ENCODE data around the gene PAXIP1.

The PAXIP1 gene

DNA sequence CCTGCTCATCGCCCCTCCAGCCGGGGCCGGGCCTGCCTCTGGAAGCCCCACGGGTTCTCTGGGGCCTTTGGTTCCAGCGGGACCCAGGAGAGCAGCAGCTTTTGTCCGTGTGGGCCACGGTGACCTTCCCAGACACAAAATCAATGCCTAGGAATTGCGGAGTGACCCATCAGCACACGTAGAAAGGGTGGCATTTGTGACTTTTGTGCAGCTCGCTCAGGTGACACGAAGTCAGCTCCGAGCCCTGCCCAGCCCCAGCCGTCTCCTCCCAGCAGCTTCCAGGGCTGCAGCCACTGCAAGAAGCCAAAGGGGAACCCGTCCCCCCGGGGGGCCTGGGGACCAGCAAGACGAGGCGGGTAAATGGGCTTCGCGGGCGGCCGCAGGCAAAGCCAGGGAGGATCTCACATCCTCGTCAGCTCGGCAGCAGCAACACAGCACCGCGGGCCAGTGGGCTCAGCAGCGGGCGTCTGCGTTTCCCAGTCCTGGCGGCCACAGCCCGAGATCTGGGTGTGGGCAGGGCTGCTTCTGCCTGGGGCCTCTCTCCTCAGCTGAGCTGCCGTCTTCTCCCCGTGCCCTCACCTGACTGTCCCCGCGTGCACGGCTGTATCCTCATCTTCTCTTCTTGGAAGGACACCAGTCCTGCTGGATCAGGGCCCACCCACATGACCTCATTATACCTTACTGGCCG, 88.5 kb downstream of the PAXIP1 start:
- H3K27ac ChIP-seq = no peak overlapping the region
- H3K27me3 ChIP-seq (replicated peaks) = peaks cover 7% of the 10 kb centered on the region
- in situ Hi-C loops (cut with HindIII; ENCODE audit: low pct_ligation_motif_present, low sequenced_read_pairs) = no loop called here

DNA sequence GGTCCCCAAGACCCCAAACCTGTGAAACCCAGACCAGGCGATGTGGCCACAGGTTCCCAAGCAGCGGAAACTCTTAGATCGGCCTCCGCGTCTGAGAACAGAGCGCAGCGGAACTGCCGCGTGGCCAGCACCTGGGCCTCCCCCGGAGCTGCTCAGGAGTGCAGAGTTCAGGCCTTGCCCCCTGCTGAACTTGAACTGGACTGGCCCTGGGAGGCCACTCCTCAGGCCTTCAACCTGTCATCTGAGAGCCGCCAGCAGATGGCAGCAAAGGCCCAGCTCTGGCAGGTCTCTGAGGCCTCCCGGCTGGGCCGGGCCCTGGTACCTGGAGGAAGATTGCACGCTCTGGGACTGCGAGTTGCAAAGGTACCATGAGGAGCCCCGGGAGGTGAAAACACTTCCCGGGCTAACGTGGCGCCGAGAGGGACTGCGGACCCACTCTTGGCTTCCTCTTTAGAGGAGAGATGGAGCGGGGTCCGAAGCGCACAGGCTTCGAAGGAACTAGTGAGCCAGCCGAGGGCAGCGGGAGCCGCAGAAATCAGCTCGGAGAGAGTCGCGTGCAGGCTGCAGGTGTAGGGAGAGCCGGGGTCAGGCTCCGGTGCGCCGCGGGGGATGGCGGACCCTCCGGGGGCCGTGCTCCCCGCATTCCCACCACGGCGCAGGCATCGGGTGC, 89.2 kb downstream of the PAXIP1 start:
- H3K27me3 ChIP-seq (replicated peaks) = peaks cover 7% of the 10 kb centered on the region
- H3K36me3 ChIP-seq (replicated peaks) = no peaks in the 10 kb centered on the region
- TF ChIP-seq, protein P1, sequence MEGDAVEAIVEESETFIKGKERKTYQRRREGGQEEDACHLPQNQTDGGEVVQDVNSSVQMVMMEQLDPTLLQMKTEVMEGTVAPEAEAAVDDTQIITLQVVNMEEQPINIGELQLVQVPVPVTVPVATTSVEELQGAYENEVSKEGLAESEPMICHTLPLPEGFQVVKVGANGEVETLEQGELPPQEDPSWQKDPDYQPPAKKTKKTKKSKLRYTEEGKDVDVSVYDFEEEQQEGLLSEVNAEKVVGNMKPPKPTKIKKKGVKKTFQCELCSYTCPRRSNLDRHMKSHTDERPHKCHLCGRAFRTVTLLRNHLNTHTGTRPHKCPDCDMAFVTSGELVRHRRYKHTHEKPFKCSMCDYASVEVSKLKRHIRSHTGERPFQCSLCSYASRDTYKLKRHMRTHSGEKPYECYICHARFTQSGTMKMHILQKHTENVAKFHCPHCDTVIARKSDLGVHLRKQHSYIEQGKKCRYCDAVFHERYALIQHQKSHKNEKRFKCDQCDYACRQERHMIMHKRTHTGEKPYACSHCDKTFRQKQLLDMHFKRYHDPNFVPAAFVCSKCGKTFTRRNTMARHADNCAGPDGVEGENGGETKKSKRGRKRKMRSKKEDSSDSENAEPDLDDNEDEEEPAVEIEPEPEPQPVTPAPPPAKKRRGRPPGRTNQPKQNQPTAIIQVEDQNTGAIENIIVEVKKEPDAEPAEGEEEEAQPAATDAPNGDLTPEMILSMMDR (IDR thresholded peaks at IDR 0.05; ENCODE audit: low read depth, low read length, missing control alignments) = peak; percentile 94
- H3K4me3 ChIP-seq (ENCODE audit: low read depth, low read length) = peak overlapping the region; percentile 22
- no peak overlapping the region for H3K27ac ChIP-seq
- DNase-seq = peak; percentile 70
- in situ Hi-C loops (cut with HindIII; ENCODE audit: low pct_ligation_motif_present, low sequenced_read_pairs) = no loop called here

More for the DNA sequence above, 88.5 kb downstream of the PAXIP1 start:
- TF ChIP-seq, protein P1 (IDR thresholded peaks at IDR 0.05; ENCODE audit: low read depth, low read length, missing control alignments) = no peak
- no peaks in the 10 kb centered on the region for H3K36me3 ChIP-seq (replicated peaks)
- H3K4me3 ChIP-seq (ENCODE audit: low read depth, low read length) = no peak overlapping the region
- no peak for DNase-seq

DNA sequence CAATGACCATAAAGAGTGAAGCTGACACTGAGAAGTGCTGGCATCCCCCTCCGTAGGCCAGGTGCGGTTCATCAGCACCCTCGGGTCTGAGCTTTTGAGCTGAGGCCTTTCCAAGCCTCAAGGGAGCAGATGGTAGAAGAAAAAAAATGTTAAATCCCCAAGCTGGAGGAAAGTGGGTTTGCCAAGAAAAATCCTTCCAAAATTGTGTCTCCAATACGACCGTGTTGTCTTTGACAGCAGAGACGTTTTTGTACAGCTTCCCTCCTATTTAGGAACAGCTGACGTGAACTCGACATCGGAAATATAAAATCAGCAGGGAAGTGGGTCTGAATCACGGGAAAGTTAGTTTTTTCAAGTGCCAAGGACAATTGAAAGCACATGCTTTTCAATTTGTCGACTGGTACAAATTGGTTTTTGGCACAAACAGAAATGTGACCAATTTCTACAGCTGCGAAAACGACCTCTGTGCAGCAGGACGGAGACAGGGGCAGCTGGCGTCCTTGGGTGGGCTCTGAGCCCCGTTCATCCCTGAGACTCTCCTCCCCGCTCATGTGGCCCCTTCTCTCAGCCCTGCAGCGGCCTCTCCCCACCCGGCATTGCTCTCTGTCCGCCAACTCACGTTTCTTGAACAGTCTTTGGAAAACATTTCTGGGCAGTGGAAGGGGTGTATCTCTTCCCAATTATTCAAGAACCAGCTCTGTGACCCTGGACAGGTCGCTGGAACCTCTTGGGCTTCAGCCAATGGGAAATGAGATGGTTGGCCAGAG, 89.9 kb downstream of the PAXIP1 start:
- Histone ChIP-seq H3K4me3 (ENCODE audit: low read depth, low read length) (no peak overlapping the region), H3K27ac (no peak overlapping the region), H3K36me3 (replicated peaks) (no peaks in the 10 kb centered on the region), H3K27me3 (replicated peaks) (peaks cover 7% of the 10 kb centered on the region)
- in situ Hi-C loops (cut with HindIII; ENCODE audit: low pct_ligation_motif_present, low sequenced_read_pairs) = no loop called here
- TF ChIP-seq, protein P1 (IDR thresholded peaks at IDR 0.05; ENCODE audit: low read depth, low read length, missing control alignments) = no peak
- no peak for DNase-seq

DNA sequence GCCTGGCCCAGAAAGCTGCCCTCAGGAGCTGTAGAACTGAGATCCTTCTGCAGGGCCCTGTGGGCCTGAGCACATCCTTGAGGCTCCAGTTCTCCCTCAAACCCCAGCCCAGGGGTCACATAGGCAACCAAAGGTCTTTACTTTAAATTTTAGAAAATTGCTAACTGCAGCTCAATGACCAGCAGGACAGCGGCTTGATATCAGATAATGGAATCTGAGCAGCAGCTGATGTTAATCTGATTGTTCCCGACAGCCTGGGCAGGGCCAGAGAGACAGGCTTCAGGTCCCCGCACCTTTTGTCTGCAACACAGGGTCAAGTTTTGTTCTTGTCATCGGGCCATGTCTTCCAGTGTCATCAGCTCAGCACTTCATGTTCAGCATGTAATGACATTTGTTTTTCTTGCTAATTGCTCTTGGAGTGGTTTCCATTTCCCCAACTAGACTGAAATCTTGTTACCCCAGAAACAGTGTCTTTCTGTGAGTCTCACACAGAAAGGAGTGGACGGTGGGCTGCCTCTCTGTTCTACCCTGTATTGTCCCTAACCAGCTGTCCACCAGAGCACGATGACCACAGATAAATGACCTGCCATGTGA, 91.0 kb downstream of the PAXIP1 start:
- H3K36me3 ChIP-seq (replicated peaks) = no peaks in the 10 kb centered on the region
- peaks cover 7% of the 10 kb centered on the region for H3K27me3 ChIP-seq (replicated peaks)
- no peak overlapping the region for H3K27ac ChIP-seq
- no peak for DNase-seq
- in situ Hi-C loops (cut with HindIII; ENCODE audit: low pct_ligation_motif_present, low sequenced_read_pairs) = no loop called here
- no peak overlapping the region for H3K4me3 ChIP-seq (ENCODE audit: low read depth, low read length)
- TF ChIP-seq, protein P1 (IDR thresholded peaks at IDR 0.05; ENCODE audit: low read depth, low read length, missing control alignments) = no peak

DNA sequence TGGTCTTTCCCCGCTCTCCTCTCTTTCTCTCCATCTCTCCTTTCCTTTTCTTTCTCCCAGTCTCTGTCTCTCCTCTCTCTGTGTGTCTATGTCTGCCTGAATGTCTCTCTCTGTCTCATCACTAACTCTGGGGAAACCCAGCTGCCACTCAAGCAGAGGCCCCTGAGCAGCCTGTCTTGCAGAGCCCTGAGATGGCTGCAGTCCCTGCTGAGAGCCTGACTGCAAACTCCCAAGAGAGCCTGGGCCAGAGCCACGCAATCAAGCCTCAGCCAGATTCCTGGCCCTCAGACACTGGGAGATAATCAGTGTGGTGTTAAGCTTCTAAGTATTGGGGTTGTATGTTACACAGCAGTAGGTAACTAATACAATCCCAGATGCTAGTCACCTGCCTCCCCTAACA, 91.5 kb downstream of the PAXIP1 start:
- no peak for DNase-seq
- no peak overlapping the region for H3K27ac ChIP-seq
- no peaks in the 10 kb centered on the region for H3K36me3 ChIP-seq (replicated peaks)
- H3K4me3 ChIP-seq (ENCODE audit: low read depth, low read length) = no peak overlapping the region
- in situ Hi-C loops (cut with HindIII; ENCODE audit: low pct_ligation_motif_present, low sequenced_read_pairs) = no loop called here
- peaks cover 7% of the 10 kb centered on the region for H3K27me3 ChIP-seq (replicated peaks)
- TF ChIP-seq, protein P1 (IDR thresholded peaks at IDR 0.05; ENCODE audit: low read depth, low read length, missing control alignments) = no peak
